Stimulated activated CD4-positive, alpha-beta T cell treated with anti-CD3 and anti-CD28 coated beads, TNF-alpha, amount 100 ng/mL, for 4 hours (primary cell): ENCODE results near the gene NAT14.

Experiments used
- DNase-seq, 3 experiments: peaks; one replicate each; pipeline ENCODE4 v3.0.0-alpha.2; 2020; ENCODE audit warnings: low read depth in 3 of 3

The NAT14 gene

DNA sequence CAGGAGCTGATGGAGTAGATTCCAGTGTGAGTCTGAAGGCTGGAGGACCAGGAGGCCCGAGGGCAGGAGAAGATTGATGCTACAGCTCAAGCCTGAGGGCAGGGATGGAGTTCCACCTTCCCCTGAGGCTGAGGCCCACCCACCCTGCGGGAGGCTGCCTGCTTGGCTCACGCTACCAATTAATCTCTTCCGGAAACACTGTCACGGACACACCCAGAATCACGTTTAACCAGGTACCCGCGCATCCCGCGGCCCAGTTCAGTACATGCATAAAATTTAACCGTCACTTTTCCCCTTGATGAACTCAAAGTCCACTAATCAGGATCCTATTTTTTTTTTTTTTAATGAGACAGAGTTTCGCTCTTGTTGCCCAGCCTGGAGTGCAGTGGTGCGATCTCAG, 13.7 kb upstream of the NAT14 start:
- DNase-seq = no peak

DNA sequence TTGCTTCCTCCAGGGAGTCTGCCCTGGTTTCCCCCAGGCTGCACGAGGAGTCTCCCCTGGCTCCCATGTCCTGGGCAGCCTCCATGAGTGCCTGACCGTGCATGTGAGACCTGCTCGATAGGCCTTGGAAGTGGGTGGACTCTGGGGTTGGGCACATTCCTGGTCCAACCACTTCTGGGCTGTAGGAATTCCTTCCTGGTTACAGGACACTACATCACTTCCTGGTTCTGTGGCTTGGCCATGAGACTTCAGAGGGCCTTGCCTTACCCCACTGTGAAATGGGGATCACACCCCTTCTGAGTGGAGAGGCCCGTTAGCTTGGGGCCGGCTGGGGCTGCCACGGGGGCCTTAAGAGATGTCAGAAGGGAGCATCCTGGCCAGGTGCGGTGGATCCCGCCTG, 12.5 kb upstream of the NAT14 start:
- DNase-seq = no peak

DNA sequence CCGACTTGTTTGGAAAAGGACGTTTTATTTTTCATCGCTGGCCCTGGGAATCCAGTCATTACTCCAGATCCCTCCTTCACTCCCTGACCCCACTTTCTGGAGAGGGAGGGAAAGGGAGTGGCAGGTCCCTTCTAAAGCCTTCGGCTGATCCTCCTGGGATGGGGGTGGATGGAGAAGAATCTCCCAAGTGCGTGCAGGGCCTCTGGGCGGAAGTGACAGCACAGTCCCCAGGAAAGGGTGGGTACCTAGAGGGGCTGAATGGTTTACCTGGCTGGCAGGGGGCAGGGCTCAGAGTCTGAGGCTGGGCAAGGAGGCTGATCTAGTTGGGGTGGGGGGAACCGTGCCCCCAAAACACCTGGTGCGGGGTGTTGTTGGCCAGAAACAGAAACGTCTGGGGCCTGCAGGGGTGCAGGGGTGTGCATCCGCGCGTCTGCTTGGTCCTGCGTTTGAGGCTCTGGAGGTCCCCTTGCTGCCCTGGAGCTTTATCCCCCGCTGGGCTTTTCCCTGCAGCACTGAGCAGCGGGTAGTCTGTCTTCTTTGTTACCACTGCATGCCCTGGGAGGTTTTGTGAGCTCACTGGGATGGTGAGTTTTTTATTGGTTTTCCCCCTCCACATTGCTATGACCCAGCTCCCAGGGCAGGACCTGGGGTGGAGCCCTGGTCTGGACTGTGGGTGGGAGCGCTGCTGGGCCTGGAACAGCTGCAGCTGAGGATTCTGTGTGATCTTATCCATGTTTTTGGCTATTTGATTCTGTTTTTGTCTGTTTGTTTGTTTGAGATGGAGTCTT, 11.6 kb upstream of the NAT14 start:
- DNase-seq = no peak

DNA sequence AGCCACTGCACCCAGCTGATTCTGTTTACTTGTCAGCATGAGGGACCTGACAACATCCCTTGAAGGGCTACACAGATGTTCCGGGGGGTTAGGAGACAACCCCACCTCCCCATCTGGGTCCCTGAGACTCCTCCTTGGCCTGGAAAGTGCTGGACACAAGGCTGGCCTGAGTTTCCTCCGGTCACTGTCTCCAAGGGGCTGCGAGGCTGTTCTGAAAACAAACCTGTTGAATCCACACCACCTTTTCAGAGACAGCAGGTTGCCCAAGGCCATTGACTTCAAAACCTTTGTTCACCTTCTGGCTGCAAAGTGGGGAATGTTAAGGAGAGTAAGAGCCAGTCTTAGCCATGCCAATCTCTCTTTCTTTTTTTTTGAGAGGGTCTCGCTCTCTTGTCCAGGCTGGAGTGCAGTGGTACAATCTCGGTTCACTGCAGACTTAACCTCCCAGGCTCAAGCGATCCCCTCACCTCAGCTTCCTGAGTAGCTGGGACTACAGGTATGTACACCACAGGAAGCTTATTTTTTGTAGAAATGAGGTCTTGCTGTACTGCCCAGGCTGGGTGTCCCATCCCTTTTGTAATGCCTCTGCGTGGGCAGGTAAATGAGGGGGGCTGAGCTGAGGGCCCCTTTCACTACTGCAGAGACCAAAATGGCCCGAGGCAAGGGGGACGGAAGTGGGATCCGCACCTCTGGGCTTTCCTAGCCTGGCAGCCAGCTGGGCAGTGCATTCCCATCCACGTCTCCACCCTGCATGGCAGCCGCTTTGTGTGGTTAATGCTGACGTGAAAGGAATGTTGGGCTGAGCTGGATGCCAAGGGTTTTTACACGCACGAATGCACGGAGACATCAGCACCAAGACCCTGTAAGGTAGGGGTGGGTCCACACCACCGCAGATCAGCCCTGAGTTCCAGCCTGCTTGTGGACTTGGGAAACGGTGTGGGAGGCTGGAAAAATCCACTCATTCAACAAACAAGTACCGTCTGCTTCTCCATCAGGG, 10.4 kb upstream of the NAT14 start:
- no peak for DNase-seq

DNA sequence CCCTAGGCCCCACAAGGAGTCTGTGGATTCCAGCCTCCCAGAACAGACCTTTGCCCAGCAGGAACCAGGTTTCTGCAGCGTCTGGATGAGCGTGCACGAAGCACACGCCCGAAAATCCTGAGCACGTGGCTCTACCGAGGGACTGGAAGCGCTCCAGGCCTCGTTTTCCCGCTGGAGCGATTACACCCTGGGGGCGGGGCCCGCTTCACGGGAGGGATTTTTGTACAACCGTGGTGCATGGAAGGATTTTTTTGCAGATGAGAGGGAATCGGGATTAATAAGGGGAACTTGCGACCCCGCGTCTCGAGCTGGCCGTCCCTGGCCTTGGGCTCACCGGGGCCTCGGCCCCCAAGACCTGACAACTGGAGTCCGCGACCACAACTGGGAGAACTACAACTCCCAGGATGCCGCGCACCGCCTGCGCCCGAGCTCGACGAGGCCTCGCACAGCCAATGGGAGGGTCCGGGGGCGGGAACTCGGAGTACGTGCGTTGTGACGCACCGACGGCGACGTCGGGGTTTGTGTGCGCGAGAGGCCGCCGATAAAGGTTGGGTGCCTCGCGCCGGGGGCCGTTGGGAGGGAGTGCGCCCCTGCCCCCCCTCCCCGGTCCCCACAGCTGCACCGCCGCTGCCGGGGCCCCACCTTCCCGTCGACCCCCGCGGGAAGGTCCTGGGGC, 8.8 kb upstream of the NAT14 start, which contains the start of gene ZNF628:
Gene ZNF628, plus strand, starts transcription at position 518 of the 676 bp plus-strand sequence. CDS start 3,294 bp downstream, outside the sequence.
- DNase-seq = peak; percentile 95 to 96 (median 96)

DNA sequence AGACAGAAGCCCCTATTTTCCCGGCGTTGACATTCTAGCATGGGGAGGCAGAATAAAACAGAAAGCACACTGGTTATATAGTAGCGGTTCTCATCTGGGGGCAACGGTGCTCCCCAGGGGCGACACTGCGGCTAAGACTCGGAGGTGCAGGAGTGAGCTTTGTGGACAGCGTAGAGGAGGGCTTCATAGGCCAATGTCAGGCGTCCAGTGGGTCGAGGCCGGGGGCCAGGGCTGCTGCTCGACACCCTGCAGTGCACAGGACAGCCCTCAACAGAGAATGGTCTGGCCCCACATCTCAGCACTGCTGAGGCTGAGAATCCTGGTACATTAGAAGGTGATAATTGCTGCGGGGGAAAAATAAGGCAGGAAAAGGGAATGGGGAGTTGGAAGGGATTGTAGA, 7.1 kb upstream of the NAT14 start:
- DNase-seq = no peak

GRCh38 chr19:55478364-55478763, 6.6 kb upstream of the NAT14 start:
- no peak for DNase-seq

GRCh38 chr19:55479045-55479444, 5.9 kb upstream of the NAT14 start:
- DNase-seq = no peak

GRCh38 chr19:55479451-55480230, 5.3 kb upstream of the NAT14 start:
- no peak for DNase-seq

DNA sequence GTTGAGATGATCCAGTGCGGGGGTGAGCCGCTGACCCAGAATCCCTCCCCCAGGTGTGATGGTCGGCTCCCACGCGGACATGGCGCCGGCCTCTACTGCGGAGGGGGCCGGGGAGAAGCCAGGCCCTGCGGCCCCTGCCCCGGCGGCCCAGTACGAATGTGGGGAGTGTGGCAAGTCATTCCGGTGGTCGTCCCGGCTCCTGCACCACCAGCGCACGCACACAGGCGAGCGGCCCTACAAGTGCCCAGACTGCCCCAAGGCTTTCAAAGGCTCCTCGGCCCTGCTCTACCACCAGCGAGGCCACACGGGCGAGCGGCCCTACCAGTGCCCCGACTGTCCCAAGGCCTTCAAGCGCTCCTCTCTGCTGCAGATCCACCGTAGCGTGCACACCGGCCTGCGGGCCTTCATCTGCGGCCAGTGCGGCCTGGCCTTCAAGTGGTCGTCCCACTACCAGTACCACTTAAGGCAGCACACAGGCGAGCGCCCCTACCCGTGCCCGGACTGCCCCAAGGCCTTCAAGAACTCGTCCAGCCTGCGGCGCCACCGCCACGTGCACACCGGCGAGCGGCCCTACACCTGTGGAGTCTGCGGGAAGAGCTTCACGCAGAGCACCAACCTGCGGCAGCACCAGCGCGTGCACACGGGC, 3.7 kb upstream of the NAT14 start:
- DNase-seq = no peak

GRCh38 chr19:55481794-55482155, 3.2 kb upstream of the NAT14 start:
- no peak for DNase-seq

- no peak for DNase-seq
These were observed 2.6 kb upstream of the NAT14 start for GRCh38 chr19:55482156-55482961.

- no peak for DNase-seq
These were observed 1.9 kb upstream of the NAT14 start for GRCh38 chr19:55482967-55483705.

GRCh38 chr19:55483706-55484592, 1.0 kb upstream of the NAT14 start:
- DNase-seq = no peak

DNA sequence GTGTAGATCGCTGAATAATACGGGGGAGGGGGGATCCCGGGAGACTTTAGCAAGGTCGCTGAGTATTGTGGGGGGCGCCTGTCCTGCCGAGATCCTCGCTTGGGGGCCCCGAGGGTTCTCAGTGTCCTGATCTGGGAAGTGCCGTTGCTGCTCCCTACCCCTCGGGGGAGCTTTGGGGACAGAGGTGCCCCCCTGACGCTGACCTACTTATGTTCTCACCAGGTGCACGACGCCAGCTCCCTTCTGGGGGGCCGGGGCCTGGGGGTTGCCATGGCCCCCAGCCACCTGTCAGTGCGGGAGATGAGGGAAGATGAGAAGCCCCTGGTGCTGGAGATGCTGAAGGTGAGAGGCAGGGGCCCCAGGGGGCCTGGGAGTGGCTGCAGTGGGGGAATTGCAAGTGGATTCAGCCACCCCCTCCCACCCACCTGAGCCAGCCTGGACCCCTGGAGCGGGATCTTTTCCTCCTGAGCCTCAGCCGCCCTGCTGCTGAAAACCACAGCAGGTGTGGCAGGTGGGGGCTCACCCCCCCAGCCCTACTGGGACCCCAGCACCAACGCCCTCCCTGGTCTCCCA, 537 bp downstream of the NAT14 start:
- no peak for DNase-seq

- no peak for DNase-seq
These were observed 1.3 kb downstream of the NAT14 start for GRCh38 chr19:55486043-55486970.
